Endothelial cell of umbilical vein (primary cell): ENCODE results near the gene SLC12A3. TPM values are rescaled to one million over a fixed set of nuclear protein-coding genes. Genes with fewer than 3 reads are reported as not detected.

Experiments used
- BruUV-seq: library from RNA; stranded (reverse); fragments of 400-500 nt; replicated peaks from 2 replicates; lab custom pipeline; 2021; lab: Mats Ljungman, UMichigan
- CTCF ChIA-PET: fragments of 300-600, 350-600 bp; sonication (Branson Sonifier 250); formaldehyde crosslinking; loops from one replicate; lab custom pipeline; 2021; ENCODE audit warnings: antibody characterized with exemption, inconsistent platforms; lab: Charles Lee
- POLR2A ChIA-PET: fragments of 300-600, 350-600 bp; sonication (Branson Sonifier 250); formaldehyde crosslinking; loops from one replicate; lab custom pipeline; 2021; ENCODE audit warnings: antibody characterized with exemption, inconsistent platforms; lab: Charles Lee
- DNase-seq: peaks from one replicate; pipeline ENCODE4 v3.0.0-alpha.2; 2011; ENCODE audit warnings: low read depth, low spot score
- FAIRE-seq: peaks from 2 replicates; lab custom pipeline; 2011; peaks lifted over from hg19 to GRCh38; lab: Jason Lieb, UNC
- H2AFZ ChIP-seq: 2 replicates; pipeline ENCODE4 v1.6.0; 2012; ENCODE audit warnings: low read depth, low read length, control low read depth, inconsistent platforms
- H3K27ac ChIP-seq: 2 replicates; pipeline ENCODE4 v1.5.1; 2011; ENCODE audit warnings: low read depth, mild to moderate bottlenecking, control low read depth, low read length, moderate library complexity; ENCODE audit not compliant: insufficient read depth
- H3K27me3 ChIP-seq, 2 experiments: 2 replicates each; pipeline versions ENCODE4 v1.6.0 to v1.6.1; 2011; ENCODE audit warnings: low read length in 2 of 2, mixed read lengths in 1 of 2; ENCODE audit not compliant: control insufficient read depth in 2 of 2, insufficient read depth in 2 of 2
- H3K36me3 ChIP-seq, 2 experiments: 2 replicates in 1 of 2; 3 replicates in 1 of 2; pipeline ENCODE4 v1.5.1; 2011; ENCODE audit warnings: low read length in 2 of 2, mild to moderate bottlenecking in 1 of 2, moderate library complexity in 1 of 2; ENCODE audit not compliant: control insufficient read depth in 2 of 2, insufficient read depth in 2 of 2; ENCODE audit errors: extremely low read depth in 1 of 2
- H3K4me1 ChIP-seq: 3 replicates; pipeline ENCODE4 v1.5.1; 2011; ENCODE audit warnings: mild to moderate bottlenecking, low read length; ENCODE audit not compliant: control insufficient read depth, insufficient read depth; ENCODE audit errors: extremely low read depth
- H3K4me2 ChIP-seq: 2 replicates; pipeline ENCODE4 v1.6.1; 2011; ENCODE audit warnings: low read length, control low read depth, mixed read lengths; ENCODE audit not compliant: insufficient read depth
- H3K4me3 ChIP-seq, 3 experiments: fragments of 200-600 bp in 1 of 3; sonication (generic), shearing (Covaris generic) in 1 of 3; replicated peaks in 1 of 3; 2 replicates each; pipeline ENCODE4 v1.5.1; 2011 to 2016; ENCODE audit warnings: control low read depth in 3 of 3, low read length in 3 of 3, mild to moderate bottlenecking in 2 of 3, inconsistent platforms in 1 of 3, low read depth in 1 of 3, moderate library complexity in 1 of 3; ENCODE audit not compliant: insufficient read depth in 1 of 3
- H3K79me2 ChIP-seq: 2 replicates; pipeline ENCODE4 v1.6.0; 2012; ENCODE audit warnings: low read length, inconsistent platforms; ENCODE audit not compliant: control insufficient read depth, insufficient read depth
- H3K9ac ChIP-seq: replicated peaks from 2 replicates; pipeline ENCODE3; 2011; ENCODE audit warnings: low read length, control low read depth; ENCODE audit not compliant: insufficient read depth; ENCODE audit errors: extremely low read depth
- H3K9me1 ChIP-seq: replicated peaks from 3 replicates; pipeline ENCODE4 v1.6.0; 2011; ENCODE audit warnings: mild to moderate bottlenecking, low read length; ENCODE audit not compliant: control insufficient read depth, insufficient read depth; ENCODE audit errors: extremely low read depth
- H3K9me3 ChIP-seq: replicated peaks from 2 replicates; pipeline ENCODE4 v1.5.1; 2012; ENCODE audit warnings: low read length, inconsistent platforms; ENCODE audit not compliant: control insufficient read depth, insufficient read depth
- H4K20me1 ChIP-seq: replicated peaks from 2 replicates; pipeline ENCODE3; 2011; ENCODE audit warnings: mild to moderate bottlenecking, low read length; ENCODE audit not compliant: control insufficient read depth, insufficient read depth; ENCODE audit errors: extremely low read depth
- CTCF ChIP-seq, 2 donors: IDR thresholded peaks; 1 replicate in 1 of 2; 2 replicates in 1 of 2; pipeline ENCODE4 v1.5.1; 2011; ENCODE audit warnings: low read length in 2 of 2, mild to moderate bottlenecking in 2 of 2, moderate library complexity in 2 of 2, control low read depth in 1 of 2, inconsistent platforms in 1 of 2, low read depth in 1 of 2; ENCODE audit not compliant: insufficient read depth in 1 of 2; ENCODE audit errors: extremely low read depth in 1 of 2
- EZH2 ChIP-seq: IDR thresholded peaks from 2 replicates; pipeline ENCODE4 v1.6.1; 2012; ENCODE audit warnings: borderline replicate concordance, low read depth, mild to moderate bottlenecking, moderate library complexity, low read length, inconsistent platforms; ENCODE audit not compliant: severe bottlenecking
- FOS ChIP-seq: IDR thresholded peaks from 2 replicates; pipeline ENCODE4 v1.6.1; 2011; ENCODE audit warnings: mild to moderate bottlenecking, low read length, moderate library complexity, borderline replicate concordance; ENCODE audit not compliant: insufficient read depth
- GATA2 ChIP-seq: IDR thresholded peaks from 2 replicates; pipeline ENCODE4 v1.7.0; 2011; ENCODE audit warnings: low read depth, mild to moderate bottlenecking, moderate library complexity, mixed read lengths, low read length; ENCODE audit not compliant: insufficient read length, insufficient read depth
- JUN ChIP-seq: IDR thresholded peaks from 2 replicates; pipeline ENCODE4 v1.6.1; 2011; ENCODE audit warnings: borderline replicate concordance, low read depth; ENCODE audit not compliant: insufficient read length, insufficient read depth
- MYC ChIP-seq: IDR thresholded peaks from one replicate; pipeline ENCODE4 v1.6.1; 2011; ENCODE audit warnings: mild to moderate bottlenecking, low read depth, low read length
- POLR2A ChIP-seq: IDR thresholded peaks from 2 replicates; pipeline ENCODE4 v1.6.1; 2012; ENCODE audit warnings: low read depth, mild to moderate bottlenecking, control low read depth, low read length
- POLR2AphosphoS5 ChIP-seq: IDR thresholded peaks from 2 replicates; pipeline ENCODE4 v1.6.1; 2012; ENCODE audit warnings: low read depth, mild to moderate bottlenecking, control low read depth, low read length, moderate library complexity; ENCODE audit not compliant: insufficient read depth
- dilution Hi-C: fragments of 300-500 bp; cut with MboI; formaldehyde crosslinking; loops from one replicate; pipeline ENCODE4 v1.15.0; 2019; ENCODE audit warnings: low sequenced_read_pairs; ENCODE audit not compliant: extremely low pct_ligation_motif_present
- intact Hi-C: fragments of 100-400 bp; cut with micrococcal nuclease; formaldehyde crosslinking; loops from one replicate; pipeline ENCODE4 v1.10.0; 2022
- polyA plus RNA-seq, 4 experiments: library from polyadenylated mRNA; depleted of rRNA in 3 of 4; stranded (reverse) in 3 of 4; unstranded in 1 of 4; fragments of >200 nt; gene quantifications; 2 replicates each; pipeline versions ENCODE4 v1.2.1 to v1.2.3, GENCODE V29; 2011 to 2012; ENCODE audit warnings: missing spikeins in 1 of 4
- total RNA-seq: library from RNA; stranded (reverse); gene quantifications from 2 replicates; pipeline ENCODE4 v1.2.3, GENCODE V29; 2021
- TF ChIP-seq, protein P1 (sequence below): IDR thresholded peaks from 2 replicates; pipeline ENCODE4 v1.6.1; 2011; ENCODE audit not compliant: insufficient read depth, insufficient read length

SLC12A3 gene
- total and polyA plus RNA-seq, 2 donors (not counting 3 experiments of a cell fraction or from before 2014, with no cell fraction given), result not detected

DNA sequence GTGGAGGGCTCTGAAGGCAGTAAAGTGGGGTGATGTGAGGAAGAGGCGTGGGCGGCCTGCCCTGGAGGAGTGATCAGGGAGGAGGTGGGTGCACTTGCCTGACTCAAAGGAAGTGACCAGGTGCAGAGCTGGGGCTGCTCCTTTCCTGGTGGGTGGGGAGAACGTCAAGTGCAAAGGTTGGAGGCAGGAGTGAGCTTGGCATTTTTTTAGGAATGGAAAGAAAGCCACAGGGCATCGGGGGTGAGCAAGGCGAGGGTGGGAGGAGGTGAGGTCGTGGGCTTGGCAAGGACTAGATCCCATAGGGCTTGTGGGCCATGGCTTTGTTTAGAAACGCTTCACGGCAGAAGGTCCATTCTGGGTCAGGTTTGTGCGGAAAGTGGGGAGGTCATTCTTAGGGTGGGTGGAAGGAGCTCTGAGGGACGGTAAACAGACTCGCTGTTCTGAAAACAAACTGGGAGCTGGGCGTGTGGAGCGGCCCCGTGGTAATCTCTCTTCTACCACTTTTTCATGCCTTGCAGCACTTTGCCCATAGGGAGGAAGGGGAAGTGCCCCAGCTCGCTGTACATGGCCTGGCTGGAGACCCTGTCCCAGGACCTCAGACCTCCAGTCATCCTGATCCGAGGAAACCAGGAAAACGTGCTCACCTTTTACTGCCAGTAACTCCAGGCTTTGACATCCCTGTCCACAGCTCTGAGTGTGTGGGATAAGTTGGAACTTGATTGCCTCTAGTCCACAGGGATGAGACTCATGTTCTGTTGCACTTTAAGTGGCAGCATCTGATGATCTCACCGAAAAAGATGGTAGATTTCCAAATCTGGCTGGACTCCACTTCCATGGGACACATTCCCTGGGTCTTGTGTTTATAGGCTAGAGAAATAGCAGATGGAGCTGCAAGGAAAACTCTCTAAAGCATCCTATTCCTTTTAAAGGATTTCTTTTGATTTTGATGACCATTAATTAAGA is 48.0 kb downstream of the SLC12A3 start:
- Histone ChIP-seq H3K9ac (no peak overlapping the region), H3K9me1 (no peaks in the 10 kb centered on the region), H4K20me1 (no peaks in the 10 kb centered on the region), H2AFZ (no peak overlapping the region), H3K79me2 (no peaks in the 10 kb centered on the region), H3K9me3 (no peaks in the 10 kb centered on the region), H3K36me3 (no peaks in the 10 kb centered on the region), H3K27ac (no peak overlapping the region), H3K27me3 (peaks cover 3 to 4% of the 10 kb centered on the region in 2 experiments), H3K4me3 (no peak overlapping the region), H3K4me2 (no peak overlapping the region), H3K4me1 (peaks cover 17% of the 10 kb centered on the region)
- FAIRE-seq (no peak), DNase-seq (no peak)
- dilution Hi-C loops, result no loop called here
- POLR2A ChIA-PET, result no interaction called here
- CTCF ChIA-PET, result interaction anchor here (1.2 kb wide), 1 partner anchor 120 kb away, joined by 4 read pairs; no protein-coding TSS in a partner anchor
- intact Hi-C loops, result no loop called here
- TF ChIP-seq POLR2A (no peak), MYC (no peak), FOS (no peak), EZH2 (no peak)
- TF ChIP-seq, protein P1, sequence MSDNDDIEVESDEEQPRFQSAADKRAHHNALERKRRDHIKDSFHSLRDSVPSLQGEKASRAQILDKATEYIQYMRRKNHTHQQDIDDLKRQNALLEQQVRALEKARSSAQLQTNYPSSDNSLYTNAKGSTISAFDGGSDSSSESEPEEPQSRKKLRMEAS, result no peak
- BruUV-seq, result no TSS peak

- TF ChIP-seq, protein P1, result no peak
- TF ChIP-seq JUN, result no peak
- TF ChIP-seq POLR2AphosphoS5, result no peak
- TF ChIP-seq POLR2A, result no peak
- TF ChIP-seq CTCF (IDR thresholded peaks at IDR 0.05; ENCODE audit: extremely low read depth in 1 of 2, insufficient read depth in 1 of 2, low read depth in 1 of 2, low read length in 2 of 2), result no peak
- no peak for TF ChIP-seq GATA2
- no peak for TF ChIP-seq MYC
- no peak for TF ChIP-seq FOS
- no peak for TF ChIP-seq EZH2
- dilution Hi-C loops, result no loop called here
- Histone ChIP-seq H3K27me3 (peaks cover 5 to 10% of the 10 kb centered on the region in 2 experiments), H3K9me1 (no peaks in the 10 kb centered on the region), H3K36me3 (no peaks in the 10 kb centered on the region), H3K79me2 (no peaks in the 10 kb centered on the region), H4K20me1 (no peaks in the 10 kb centered on the region), H3K9ac (no peak overlapping the region), H3K9me3 (no peaks in the 10 kb centered on the region), H3K27ac (no peak overlapping the region), H2AFZ (peak overlapping the region; percentile 75), H3K4me1 (peaks cover 17% of the 10 kb centered on the region), H3K4me3 (no peak overlapping the region), H3K4me2 (peak overlapping the region; percentile 73)
- intact Hi-C loops, result loop anchor here (1.0 kb wide), 1 partner anchor 17 kb away; the partner anchor contains the start of gene HERPUD1
- ChIA-PET POLR2A (interaction anchor here (0.6 to 1.4 kb wide), 2 partner anchors 17 to 499 kb away, joined by 3 to 4 read pairs; partner anchors contain the start of gene HERPUD1), CTCF (interaction anchor here (1.0 kb wide), 1 partner anchor 24 kb away, joined by 3 read pairs; no protein-coding TSS in a partner anchor)
- no TSS peak for BruUV-seq
- DNase-seq (no peak), FAIRE-seq (no peak)
Measured at GRCh38 chr16:56914896-56915295, 49.9 kb downstream of the SLC12A3 start.
